Thoracic aorta (tissue), 2 donors: Measurements from ENCODE around the gene CUEDC1. TPM values are rescaled to one million over a fixed set of nuclear protein-coding genes. Genes with fewer than 3 reads are reported as not detected.

ENCODE experiments used
- ATAC-seq: fragments of 150-250 bp; one replicate; pipeline ENCODE4 v1.8.0; 2017; ENCODE audit warnings: low read depth; ENCODE audit not compliant: insufficient number of reproducible peaks, low FRiP score
- DNase-seq: peaks from one replicate; pipeline ENCODE4 v3.0.0-alpha.2; 2020; ENCODE audit warnings: low spot score
- H3K27ac ChIP-seq, 2 donors: fragments of 200-600 bp; sonication (generic); 1 replicate in 1 of 2; 2 replicates in 1 of 2; pipeline ENCODE4 v1.5.1; 2016; ENCODE audit warnings: mild to moderate bottlenecking in 2 of 2, moderate library complexity in 2 of 2
- H3K27me3 ChIP-seq: fragments of 200-600 bp; sonication (generic); replicated peaks from 2 replicates; pipeline ENCODE4 v1.6.0; 2016; ENCODE audit warnings: mild to moderate bottlenecking; ENCODE audit not compliant: insufficient read depth
- H3K36me3 ChIP-seq: fragments of 200-600 bp; sonication (generic); one replicate; pipeline ENCODE4 v1.5.1; 2016
- H3K4me1 ChIP-seq, 2 donors: fragments of 200-600 bp; sonication (generic); 1 replicate in 1 of 2; 2 replicates in 1 of 2; pipeline versions ENCODE4 v1.5.1 to v1.6.0; 2016; ENCODE audit warnings: low read depth in 2 of 2, mild to moderate bottlenecking in 1 of 2; ENCODE audit not compliant: control insufficient read depth in 1 of 2
- H3K4me3 ChIP-seq: fragments of 200-600 bp; sonication (generic); 2 replicates; pipeline ENCODE4 v1.5.1; 2016; ENCODE audit warnings: mild to moderate bottlenecking
- H3K9me3 ChIP-seq: fragments of 200-600 bp; sonication (generic); 2 replicates; pipeline ENCODE4 v1.5.1; 2016
- total RNA-seq, 2 donors: library from RNA; depleted of rRNA; stranded (reverse); fragments of >200 nt; gene quantifications; one replicate each; pipeline versions ENCODE4 v1.1.0 to v1.2.3, GENCODE V29; 2016
- TF ChIP-seq, protein P1 (sequence below): fragments of 200-600 bp; sonication (generic); IDR thresholded peaks from one replicate; pipeline ENCODE4 v1.5.1; 2019; ENCODE audit warnings: antibody characterized with exemption

Gene CUEDC1
- total RNA-seq, 2 donors from 2014 or later = 32.7 to 93.1 TPM

GRCh38 chr17:57892146-57892819 is 62.9 kb downstream of the CUEDC1 start:
- DNase-seq (no peak), ATAC-seq (peak; percentile 40)
- H3K4me3 ChIP-seq = peak overlapping the region; percentile 52
- H3K27me3 ChIP-seq = no peaks in the 10 kb centered on the region
- TF ChIP-seq, protein P1, sequence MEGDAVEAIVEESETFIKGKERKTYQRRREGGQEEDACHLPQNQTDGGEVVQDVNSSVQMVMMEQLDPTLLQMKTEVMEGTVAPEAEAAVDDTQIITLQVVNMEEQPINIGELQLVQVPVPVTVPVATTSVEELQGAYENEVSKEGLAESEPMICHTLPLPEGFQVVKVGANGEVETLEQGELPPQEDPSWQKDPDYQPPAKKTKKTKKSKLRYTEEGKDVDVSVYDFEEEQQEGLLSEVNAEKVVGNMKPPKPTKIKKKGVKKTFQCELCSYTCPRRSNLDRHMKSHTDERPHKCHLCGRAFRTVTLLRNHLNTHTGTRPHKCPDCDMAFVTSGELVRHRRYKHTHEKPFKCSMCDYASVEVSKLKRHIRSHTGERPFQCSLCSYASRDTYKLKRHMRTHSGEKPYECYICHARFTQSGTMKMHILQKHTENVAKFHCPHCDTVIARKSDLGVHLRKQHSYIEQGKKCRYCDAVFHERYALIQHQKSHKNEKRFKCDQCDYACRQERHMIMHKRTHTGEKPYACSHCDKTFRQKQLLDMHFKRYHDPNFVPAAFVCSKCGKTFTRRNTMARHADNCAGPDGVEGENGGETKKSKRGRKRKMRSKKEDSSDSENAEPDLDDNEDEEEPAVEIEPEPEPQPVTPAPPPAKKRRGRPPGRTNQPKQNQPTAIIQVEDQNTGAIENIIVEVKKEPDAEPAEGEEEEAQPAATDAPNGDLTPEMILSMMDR = peak; percentile 96
- H3K9me3 ChIP-seq = no peaks in the 10 kb centered on the region
- peak overlapping the region; percentile 93 to 100 for H3K27ac ChIP-seq
- H3K36me3 ChIP-seq = no peaks in the 10 kb centered on the region
- peaks cover 47 to 84% of the 10 kb centered on the region in 2 donors for H3K4me1 ChIP-seq

GRCh38 chr17:57890857-57891232 is 64.4 kb downstream of the CUEDC1 start:
- DNase-seq (no peak), ATAC-seq (no peak)
- Histone ChIP-seq H3K4me3 (no peak overlapping the region), H3K36me3 (no peaks in the 10 kb centered on the region), H3K4me1 (peaks cover 47 to 80% of the 10 kb centered on the region in 2 donors), H3K27ac (peak overlapping the region; percentile 93 to 100), H3K9me3 (no peaks in the 10 kb centered on the region), H3K27me3 (no peaks in the 10 kb centered on the region)
- TF ChIP-seq, protein P1 = no peak

DNA sequence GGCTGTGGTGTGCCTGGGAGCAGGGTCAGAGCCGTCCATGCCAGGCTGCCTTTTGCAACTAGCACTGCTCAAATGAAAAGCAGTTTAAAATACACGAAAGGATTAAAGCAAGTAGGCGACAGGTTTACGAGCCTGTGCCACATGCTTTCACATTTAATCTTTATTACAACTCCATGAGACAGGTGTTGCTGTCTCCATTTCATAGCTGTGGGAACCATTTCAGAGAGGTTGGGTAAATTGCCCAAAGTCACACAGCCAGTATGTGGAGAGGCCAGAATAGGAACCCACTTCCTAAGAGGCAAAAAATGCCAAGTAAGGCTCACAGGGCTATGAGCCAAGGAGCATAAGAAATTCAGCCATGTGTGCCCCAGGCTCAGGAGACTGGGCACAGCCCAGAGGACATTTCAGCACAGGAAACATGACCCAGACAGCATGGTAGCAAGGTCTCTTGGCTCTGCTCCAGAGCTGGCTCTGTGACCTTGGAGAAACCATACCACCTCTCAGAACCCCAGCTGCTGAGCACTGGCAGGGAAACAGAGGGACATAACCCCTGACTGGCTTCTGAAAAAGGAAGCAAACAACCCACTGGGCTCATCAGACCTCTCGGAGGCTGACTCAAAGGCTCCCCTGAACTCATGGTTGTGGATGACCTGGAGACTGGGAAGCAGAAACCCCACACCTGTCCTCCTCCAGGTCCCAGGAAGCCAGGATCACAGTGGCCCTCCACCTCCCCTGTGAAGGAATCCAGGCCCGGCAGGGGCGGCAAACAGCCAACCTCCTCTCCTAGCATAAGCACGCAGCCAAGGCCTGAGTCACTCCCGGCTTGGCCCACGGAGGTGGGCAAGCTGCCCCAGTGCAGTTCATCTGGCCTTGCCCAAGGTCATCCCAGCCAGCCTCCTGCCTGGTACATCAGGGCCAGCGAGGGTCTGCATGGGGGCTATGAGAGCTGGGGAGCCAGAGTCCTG is 65.0 kb downstream of the CUEDC1 start:
- Histone ChIP-seq H3K36me3 (no peaks in the 10 kb centered on the region), H3K4me3 (peak overlapping the region; percentile 4)
- DNase-seq = peak; percentile 86

GRCh38 chr17:57889252-57889651 is 66.0 kb downstream of the CUEDC1 start:
- DNase-seq (no peak), ATAC-seq (no peak)
- TF ChIP-seq, protein P1 = no peak
- Histone ChIP-seq H3K4me1 (peaks cover 44 to 64% of the 10 kb centered on the region in 2 donors), H3K9me3 (no peaks in the 10 kb centered on the region), H3K36me3 (peaks cover 8% of the 10 kb centered on the region), H3K27ac (peak overlapping the region; percentile 93 to 100), H3K27me3 (no peaks in the 10 kb centered on the region), H3K4me3 (no peak overlapping the region)

More for the DNA sequence above, 65.0 kb downstream of the CUEDC1 start:
- peak overlapping the region; percentile 93 to 100 for H3K27ac ChIP-seq
- no peaks in the 10 kb centered on the region for H3K27me3 ChIP-seq
- ATAC-seq = peak; percentile 64
- no peaks in the 10 kb centered on the region for H3K9me3 ChIP-seq
- peaks cover 44 to 73% of the 10 kb centered on the region in 2 donors for H3K4me1 ChIP-seq
- TF ChIP-seq, protein P1 = no peak
